Measurements from ENCODE around the gene RELCH.

Gene RELCH

GRCh38 chr18:62345909-62346308, 158.9 kb downstream of the RELCH start:
- DNase-seq = no peak

- no peak for DNase-seq
Observed at GRCh38 chr18:62346333-62347088, 159.5 kb downstream of the RELCH start.

GRCh38 chr18:62347089-62347506, 160.0 kb downstream of the RELCH start:
- DNase-seq = no peak

GRCh38 chr18:62348474-62348873, 161.4 kb downstream of the RELCH start:
- no peak for DNase-seq

GRCh38 chr18:62353170-62353569, 166.1 kb downstream of the RELCH start:
- DNase-seq = no peak

GRCh38 chr18:62354151-62354550, 167.1 kb downstream of the RELCH start:
- DNase-seq = no peak

GRCh38 chr18:62357079-62357719, 170.1 kb downstream of the RELCH start:
- DNase-seq = peak in 1 of 2 donors; percentile 3

All from CD4-positive, alpha-beta T cell treated with Interleukin-4 for 1 hour (primary cell).